Activated T-cell treated with anti-CD3 and anti-CD28 coated beads, Interleukin-2, amount 50 U/mL, for 1 hour (primary cell): ENCODE measurements around the gene CD74.
A peak's percentile ranks its signal among the peaks of the same experiment; 100 is the strongest.

Source experiments
- DNase-seq: peaks from one replicate; pipeline ENCODE4 v3.0.0-alpha.2; 2020

CD74 gene

DNA sequence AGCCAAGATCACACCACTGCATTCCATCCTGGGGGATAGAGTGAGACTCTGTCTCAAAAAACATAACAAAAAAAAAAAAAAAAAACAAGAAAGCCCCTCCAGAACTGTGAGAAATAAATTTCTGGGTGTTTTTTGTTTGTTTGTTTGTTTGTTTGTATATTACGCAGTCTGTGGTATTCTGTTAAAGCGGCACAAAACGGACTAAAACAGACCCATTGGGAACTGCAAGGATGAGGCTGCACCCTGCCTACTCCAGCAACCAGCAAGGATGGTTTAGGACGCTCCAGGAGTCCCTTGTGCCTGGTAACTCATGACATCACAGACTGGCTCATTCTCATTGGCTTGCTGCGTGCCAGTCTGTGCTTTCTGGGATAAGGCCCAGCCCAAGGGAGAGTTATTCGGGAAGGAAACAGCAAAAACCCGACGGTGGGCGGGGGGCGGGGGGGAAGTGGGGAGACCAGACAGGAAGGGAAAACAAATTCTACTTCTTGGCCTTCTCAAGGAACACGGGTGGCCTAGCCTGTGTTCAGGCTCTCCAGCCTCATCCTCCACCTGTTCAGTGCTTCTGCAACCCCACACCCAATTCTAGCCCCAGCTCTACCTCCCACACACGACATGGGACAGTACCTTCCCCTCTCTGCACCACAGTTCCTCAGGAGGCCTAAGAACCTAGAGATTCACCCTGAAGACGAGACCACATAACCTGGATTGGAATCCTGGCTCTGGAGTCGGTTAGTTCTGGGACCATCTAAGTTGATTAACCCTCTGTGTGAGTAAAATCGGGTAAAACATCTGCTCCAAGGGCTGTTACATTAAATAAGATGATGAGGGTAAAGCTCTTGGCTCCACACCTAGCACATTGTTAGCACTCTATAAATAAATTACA is 2.8 kb downstream of the CD74 start:
- DNase-seq = peak; percentile 39

- DNase-seq = no peak
Observed at GRCh38 chr5:150408231-150408943, 4.3 kb downstream of the CD74 start.

GRCh38 chr5:150407096-150407720 is 5.5 kb downstream of the CD74 start:
- DNase-seq = no peak

GRCh38 chr5:150406723-150407095 is 6.0 kb downstream of the CD74 start:
- DNase-seq = no peak

DNA sequence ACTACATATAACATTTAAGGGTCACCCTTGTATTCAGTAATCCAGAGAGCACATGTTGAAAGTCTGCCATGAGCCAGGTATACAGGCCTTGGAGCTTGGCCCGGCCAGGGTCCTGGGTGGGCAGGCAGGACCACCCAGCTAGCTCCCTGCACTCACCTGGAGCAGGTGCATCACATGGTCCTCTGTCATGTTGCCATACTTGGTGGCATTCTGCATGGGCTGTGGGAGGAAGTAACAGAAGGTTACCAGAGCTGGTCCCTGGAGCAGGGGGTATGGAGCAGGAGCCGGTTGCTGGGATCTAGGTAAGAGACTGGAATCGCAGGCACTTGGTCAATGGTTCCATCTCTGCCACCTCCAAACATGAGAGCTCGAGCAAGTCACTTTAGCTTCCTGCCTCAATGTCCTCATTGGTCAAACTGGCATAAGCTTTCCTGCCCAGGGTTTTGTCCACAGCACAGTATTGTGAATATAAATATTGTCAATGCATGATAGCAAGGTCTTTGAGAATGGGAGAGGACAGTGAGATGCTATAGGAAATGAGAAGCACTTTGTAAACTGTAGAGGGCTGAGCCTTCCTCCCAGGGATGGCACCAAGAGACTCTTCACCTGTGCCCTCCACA is 6.5 kb downstream of the CD74 start:
- DNase-seq = no peak

DNA sequence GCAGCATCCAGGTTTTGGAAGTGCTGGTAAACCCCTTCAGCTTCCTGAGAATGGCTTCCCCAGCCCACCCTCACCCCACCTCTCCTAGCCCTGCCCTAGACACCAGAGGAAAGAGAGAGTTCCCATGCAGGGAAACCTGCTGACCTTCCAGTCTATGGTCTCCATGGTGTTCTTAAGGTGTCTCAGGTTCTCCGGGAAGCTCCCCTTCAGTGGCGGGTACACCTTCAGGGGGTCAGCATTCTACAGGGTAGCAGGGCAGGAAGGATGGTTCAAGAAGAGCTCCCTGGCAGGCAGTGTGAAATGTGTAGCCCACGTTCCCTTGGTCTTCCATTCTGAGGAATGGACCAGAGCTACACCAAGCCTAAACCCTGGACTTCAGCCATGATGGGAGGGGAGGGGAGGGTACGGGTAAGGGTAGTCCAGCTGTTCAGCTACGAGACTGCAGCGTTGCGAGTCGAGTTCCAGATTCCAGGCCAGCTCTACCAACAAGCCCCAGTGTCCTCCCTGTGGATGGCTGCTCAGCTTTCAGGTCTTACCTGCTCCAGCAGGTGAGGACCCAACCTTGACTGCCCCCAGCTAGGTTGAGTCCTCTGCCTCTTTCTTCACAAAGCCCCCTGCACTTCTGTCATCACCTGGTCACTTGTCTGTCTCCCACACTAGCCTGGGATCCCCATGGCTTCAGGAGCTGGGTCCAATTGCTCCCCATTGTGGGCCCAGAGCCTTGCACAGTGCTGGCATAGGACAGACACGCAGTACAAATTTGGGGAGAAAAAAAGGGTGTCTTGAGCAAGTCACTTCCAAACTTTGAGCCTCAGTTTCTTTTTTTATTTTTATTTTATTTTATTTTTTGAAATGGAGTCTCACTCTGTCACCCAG is 7.5 kb downstream of the CD74 start:
- DNase-seq = no peak

- no peak for DNase-seq
Observed at GRCh38 chr5:150404535-150404934, 8.2 kb downstream of the CD74 start.

DNA sequence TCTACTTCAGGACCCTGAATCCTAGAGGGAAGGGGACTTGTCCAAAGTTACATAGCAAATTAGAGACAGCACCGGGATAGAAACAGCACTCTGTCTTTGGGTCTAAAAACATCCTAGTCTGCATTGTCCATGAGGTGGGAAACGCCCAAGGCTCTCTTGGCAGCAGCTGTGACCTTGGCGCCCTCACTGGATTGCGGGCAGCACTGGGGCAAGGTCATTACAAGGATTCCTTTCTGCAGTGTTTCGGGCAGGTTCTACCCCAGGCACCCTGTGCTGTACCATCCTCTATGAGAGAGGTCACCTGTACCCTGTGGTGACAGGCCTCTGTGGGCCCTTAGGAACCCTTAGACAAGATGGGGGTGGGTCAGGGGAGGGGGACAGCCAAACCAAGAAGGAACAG is 8.6 kb downstream of the CD74 start:
- DNase-seq = no peak

DNA sequence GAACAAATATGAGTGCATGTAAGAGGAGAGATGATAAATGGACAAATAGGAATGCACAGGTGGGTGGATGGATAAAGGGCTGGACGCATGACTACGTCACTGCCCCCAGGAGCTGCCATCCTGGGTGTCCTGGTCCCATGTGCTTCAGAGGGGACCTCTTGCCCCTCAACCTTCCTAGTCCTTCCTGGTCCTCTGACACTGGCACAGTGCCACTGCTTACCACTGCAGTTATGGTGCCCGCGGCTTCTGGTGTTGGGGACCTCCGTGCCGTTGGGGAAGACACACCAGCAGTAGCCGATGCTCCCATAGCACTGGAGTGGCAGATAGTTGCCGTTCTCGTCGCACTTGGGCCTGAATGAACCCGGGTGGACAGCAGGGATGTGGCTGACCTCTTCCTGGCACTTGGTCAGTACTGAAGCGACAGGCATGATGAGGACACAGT is 9.8 kb downstream of the CD74 start:
- no peak for DNase-seq

DNA sequence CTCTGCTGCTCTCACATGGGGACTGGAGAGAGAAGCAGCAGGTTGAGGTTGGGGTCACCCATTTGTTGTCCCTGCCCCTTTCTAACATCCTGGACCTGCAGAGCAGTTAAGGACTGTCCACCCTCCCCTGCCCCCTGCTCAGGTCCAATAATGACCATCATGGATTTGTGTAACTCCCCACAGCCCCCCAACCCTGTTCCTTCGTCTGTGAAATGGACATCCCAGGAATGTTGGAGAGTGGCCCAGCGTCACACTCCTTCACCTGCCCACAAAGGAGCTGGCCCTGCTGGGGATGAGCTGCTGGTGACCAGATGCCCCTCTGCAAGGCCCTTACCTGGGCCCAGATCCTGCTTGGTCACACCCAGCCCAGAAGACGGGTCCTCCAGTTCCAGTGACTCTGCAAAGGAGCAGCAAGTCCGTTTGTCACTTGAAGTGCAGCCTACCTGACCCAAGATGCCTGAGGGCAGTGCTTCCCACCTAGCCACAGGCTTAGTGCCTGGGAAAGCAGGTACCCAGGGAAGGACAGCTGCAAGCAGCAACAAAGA is 10.4 kb downstream of the CD74 start:
- DNase-seq = no peak

- DNase-seq = no peak
Observed at GRCh38 chr5:150401376-150402228, 11.1 kb downstream of the CD74 start.

- DNase-seq = no peak
Observed at GRCh38 chr5:150401076-150401375, 11.7 kb downstream of the CD74 start.

GRCh38 chr5:150400316-150401075 is 12.2 kb downstream of the CD74 start:
- DNase-seq = no peak

- no peak for DNase-seq
Observed at GRCh38 chr5:150399524-150400211, 13.0 kb downstream of the CD74 start.

DNA sequence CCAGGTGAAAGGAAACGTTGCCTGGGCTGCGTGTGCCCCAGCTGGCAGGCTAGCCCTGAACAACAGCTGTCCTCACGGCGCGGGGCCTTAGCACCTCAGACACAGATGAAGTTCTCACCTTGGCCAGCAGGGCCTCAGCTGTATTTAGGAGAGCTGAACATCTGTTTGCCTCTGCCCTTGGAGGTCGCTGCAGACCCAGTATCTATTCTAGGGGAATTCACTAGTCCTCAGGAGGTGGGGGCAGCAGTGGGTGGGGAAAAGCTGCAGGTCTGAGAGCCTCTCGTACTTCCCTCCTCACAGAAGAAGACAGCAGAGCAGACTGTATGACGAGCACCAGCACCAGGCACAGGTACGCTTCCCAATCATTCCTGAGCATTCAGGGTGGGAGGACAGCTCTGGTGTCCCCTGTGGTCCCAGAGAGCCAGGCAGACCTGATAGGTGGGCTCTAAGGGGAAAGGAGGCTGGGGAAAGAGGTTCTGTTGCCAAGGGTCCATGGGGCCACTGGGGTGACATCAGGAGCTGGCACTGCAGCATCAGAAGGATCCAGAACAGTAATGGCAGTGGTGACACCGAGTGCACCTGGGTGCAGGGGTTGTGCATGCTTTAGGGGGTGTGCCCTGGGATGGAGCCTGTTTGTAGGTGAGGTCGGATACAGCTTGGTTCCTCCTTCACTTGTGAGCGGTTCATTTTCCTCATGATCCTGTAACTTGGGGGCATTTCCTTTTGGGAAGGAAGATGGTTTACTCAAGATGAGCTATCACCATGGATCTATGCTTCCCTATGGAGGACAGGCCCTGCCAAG is 13.8 kb downstream of the CD74 start:
- DNase-seq = peak; percentile 35

GRCh38 chr5:150397782-150398721 is 14.7 kb downstream of the CD74 start:
- DNase-seq = no peak

DNA sequence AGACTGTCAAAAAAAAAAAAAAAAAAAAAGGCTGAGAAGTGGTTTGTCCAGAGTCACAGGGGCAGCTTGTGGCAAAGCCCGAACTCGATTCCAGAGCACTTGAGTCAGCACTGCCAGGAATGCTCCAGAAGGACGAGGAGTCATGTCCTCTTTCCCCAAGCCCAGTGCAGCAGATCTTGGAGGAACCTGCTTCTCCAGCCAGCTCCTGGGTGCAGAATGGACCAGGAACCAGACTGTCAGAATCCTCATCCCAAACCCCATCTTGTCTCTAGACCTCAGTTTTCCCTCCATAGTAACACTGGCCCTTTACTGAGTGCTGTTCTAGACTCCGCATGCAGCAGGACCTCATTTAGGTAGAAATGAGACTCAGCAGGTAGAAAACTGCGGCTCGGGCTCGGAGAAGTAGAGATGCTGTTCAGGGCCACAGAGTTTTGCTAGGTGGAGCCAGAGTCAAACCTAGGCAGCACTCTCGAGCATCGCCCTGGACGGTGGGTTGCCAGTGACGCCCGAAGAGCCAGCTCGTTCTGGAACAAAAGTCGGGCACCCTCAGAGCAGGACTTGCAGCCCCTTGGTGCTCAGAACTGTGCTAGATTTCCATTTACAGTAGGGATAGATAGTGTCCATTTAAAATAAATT is 15.4 kb downstream of the CD74 start:
- DNase-seq = no peak
